Measurements from ENCODE around the gene LAMP5.

Gene LAMP5

DNA sequence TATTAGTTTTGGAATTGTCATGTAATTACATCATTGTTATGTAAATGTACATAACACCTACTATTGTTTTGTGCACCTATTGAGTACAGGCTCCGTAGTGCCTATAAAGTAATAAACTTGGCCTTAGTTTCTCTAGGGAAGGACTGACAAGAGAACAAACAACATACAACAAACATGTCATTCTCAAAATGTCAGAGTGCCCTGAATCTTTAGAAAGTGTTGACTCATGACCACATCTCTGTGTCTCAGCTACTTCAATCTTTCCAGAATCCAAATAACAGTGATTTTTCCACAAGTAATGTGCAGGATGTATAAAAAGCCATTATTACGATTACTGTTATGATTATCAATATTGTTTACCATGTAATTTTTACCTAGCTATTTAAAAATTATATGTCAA lies 17.2 kb downstream of the LAMP5 start:
- FAIRE-seq (no peak), DNase-seq (ENCODE audit: insufficient read length, low spot score) (no peak)
- TF ChIP-seq, protein P1, sequence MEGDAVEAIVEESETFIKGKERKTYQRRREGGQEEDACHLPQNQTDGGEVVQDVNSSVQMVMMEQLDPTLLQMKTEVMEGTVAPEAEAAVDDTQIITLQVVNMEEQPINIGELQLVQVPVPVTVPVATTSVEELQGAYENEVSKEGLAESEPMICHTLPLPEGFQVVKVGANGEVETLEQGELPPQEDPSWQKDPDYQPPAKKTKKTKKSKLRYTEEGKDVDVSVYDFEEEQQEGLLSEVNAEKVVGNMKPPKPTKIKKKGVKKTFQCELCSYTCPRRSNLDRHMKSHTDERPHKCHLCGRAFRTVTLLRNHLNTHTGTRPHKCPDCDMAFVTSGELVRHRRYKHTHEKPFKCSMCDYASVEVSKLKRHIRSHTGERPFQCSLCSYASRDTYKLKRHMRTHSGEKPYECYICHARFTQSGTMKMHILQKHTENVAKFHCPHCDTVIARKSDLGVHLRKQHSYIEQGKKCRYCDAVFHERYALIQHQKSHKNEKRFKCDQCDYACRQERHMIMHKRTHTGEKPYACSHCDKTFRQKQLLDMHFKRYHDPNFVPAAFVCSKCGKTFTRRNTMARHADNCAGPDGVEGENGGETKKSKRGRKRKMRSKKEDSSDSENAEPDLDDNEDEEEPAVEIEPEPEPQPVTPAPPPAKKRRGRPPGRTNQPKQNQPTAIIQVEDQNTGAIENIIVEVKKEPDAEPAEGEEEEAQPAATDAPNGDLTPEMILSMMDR (IDR thresholded peaks at IDR 0.05; ENCODE audit: insufficient read depth, missing control alignments): no peak

DNA sequence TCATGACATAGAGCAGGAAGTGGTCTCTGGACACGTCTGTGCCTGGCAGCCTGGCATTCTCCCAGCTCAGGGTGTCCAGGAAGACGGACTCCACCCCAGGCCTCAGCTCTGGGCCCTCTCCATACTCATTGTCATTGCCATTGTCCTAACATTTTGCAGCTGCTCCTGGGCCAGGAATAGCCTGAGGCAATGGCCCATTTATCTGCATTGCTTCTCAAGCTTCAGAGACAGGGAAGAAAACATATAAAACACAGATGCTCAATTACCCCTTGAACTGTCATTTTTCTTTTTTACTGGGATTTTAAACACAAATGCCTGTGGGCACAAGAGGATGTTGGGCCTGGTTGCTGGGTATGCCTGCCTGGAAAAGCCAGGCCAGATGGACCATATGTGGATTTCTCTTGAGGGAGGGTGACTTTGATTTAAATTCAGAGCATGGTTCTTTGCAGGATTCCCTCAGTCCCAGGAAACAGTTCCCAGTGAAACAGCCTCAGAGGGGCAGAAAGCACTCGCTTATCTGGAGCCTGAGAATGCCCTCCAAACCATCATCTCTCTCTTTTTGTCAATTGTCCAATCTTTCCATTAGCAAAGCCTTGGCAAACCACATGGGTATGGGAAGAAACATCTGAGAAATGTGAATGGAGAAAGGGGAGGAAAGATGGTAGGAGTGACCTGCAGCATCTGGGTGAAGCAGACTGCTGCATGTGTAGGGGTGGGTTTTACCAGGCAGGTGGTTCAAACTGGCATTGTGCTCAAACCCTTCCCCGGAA lies 17.9 kb downstream of the LAMP5 start:
- FAIRE-seq (no peak), DNase-seq (ENCODE audit: insufficient read length, low spot score) (no peak)
- TF ChIP-seq, protein P1 (IDR thresholded peaks at IDR 0.05; ENCODE audit: insufficient read depth, missing control alignments): no peak

DNA sequence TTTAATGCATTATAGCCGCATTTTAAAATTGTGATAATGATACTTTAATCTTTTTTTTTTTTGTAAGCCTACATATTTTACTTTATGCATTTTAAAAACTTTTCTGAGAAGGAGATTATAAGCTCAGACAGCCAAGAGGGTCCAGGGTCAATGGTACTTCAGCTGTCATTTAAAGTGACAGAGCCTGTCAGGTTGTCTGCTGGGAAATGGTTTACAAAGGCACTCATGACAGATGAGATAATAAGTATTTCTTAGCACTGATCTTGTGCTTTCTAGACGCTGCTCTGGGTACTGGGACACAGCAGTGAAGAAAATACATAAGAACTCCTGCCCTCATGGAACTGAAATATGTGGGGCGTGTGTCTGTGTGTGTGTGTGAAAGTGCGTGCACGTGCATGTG lies 19.6 kb downstream of the LAMP5 start:
- no peak for DNase-seq (ENCODE audit: insufficient read length, low spot score)
- FAIRE-seq: no peak
- TF ChIP-seq, protein P1 (IDR thresholded peaks at IDR 0.05; ENCODE audit: insufficient read depth, missing control alignments): no peak

DNA sequence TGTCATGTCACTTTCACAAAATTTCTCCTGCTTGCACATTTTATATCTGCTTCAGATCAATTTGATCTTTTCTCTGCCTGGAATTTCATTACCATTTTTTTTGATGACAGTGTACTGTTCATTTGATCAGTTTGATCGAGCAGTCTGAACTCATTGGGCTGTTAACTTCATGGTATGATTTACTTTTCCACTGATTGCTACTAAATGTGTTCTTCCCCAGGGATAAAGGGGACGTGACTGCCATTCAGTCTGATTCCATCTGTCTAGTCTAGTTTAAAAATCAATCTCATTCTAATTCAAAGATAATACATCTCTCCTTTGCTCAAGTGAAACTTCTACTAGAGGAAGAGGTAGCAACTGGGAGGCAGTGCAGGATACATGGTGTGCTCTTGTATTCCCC lies 21.1 kb downstream of the LAMP5 start:
- no peak for DNase-seq (ENCODE audit: insufficient read length, low spot score)
- TF ChIP-seq, protein P1 (IDR thresholded peaks at IDR 0.05; ENCODE audit: insufficient read depth, missing control alignments): no peak
- no peak for FAIRE-seq

DNA sequence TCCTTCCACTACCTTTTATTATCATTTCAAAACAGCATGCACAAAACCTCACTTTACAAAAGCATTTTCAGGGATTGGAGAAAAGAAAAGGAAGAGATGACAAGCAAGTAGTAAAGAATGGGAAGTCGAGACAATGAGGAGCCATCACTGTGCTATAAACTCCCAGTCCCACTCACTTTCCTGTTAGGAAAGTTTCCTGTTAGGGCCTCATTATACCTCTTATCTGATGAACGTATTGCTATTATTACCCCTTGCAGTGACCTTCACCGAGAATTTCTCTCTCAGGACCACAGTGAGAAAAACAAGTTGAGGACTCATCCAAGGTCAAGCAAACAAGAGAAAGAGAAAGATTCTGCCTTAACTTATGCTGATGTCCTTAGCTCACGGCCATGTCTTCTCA lies 28.8 kb downstream of the LAMP5 start:
- FAIRE-seq: no peak
- TF ChIP-seq, protein P1 (IDR thresholded peaks at IDR 0.05; ENCODE audit: insufficient read depth, missing control alignments): no peak
- DNase-seq (ENCODE audit: insufficient read length, low spot score): no peak

DNA sequence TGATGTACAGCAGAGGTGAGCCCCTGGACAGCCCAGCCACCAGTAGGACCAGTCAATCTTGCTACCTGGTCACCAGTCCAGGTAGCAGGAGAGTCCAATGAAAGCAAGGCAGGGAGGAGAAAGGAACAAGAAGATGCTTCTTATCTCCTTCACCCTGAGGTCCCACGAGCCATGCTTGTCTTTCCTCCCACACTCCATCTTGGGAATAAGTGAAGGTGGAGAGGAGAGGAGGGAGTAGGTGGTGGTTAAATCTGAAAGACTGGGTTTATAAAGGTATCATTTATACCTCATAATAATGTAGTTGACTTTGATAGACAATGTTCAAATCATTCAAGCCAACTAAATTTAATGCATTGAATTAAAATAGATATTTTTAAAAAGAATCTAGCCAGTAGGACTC lies 35.9 kb downstream of the LAMP5 start:
- no peak for DNase-seq (ENCODE audit: insufficient read length, low spot score)
- no peak for FAIRE-seq
- TF ChIP-seq, protein P1 (IDR thresholded peaks at IDR 0.05; ENCODE audit: insufficient read depth, missing control alignments): no peak

DNA sequence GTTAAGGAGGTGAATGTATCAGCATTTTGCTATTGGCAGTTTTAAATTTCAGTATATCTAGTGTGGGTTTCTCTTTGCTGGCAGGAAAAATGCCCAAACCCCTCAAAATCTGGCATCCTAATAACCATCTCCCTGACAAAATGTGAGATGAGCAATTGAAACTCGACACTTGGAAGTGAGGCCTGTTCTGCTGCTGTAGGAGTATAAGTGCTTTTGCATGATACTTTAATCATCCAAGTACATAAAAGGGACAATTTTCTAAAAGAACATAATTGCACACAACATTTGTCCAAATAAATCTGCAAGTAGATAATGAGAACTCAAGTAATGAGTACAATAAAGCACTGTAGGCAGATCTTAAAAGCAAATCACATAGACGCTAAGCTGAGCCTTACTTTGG lies 36.5 kb downstream of the LAMP5 start:
- DNase-seq (ENCODE audit: insufficient read length, low spot score) (no peak), FAIRE-seq (no peak)
- TF ChIP-seq, protein P1 (IDR thresholded peaks at IDR 0.05; ENCODE audit: insufficient read depth, missing control alignments): no peak
